Omental fat pad (tissue), 4 donors: ENCODE measurements around the gene NFE2L3. TPM values are rescaled to one million over a fixed set of nuclear protein-coding genes. Genes with fewer than 3 reads are reported as not detected.
"Not testable (repeated sequence)": the region's sequence is repeated elsewhere in the genome, so short reads cannot be mapped to it uniquely, and the experiment has no call there.

ENCODE experiments used
- ATAC-seq: fragments of 150-250 bp; one replicate; pipeline ENCODE4 v1.9.1; 2016; ENCODE audit warnings: mild to moderate bottlenecking, moderate library complexity; ENCODE audit not compliant: low FRiP score
- DNase-seq: peaks from one replicate; pipeline ENCODE4 v3.0.0-alpha.2; 2019; ENCODE audit warnings: low spot score
- total RNA-seq, 4 donors: library from RNA; depleted of rRNA; stranded (reverse); fragments of >200 nt; gene quantifications; one replicate each; pipeline ENCODE4 v1.1.0, GENCODE V29; 2016
- TF ChIP-seq, protein P1 (sequence below), 3 donors: fragments of 450-650 bp; IDR thresholded peaks; one replicate each; pipeline ENCODE4 v1.5.1; 2016 to 2017; ENCODE audit warnings: antibody characterized with exemption in 3 of 3, mild to moderate bottlenecking in 3 of 3, moderate library complexity in 2 of 3

Gene NFE2L3
- total RNA-seq, 4 donors from 2014 or later = 3.9 to 12.1 (median 5.3) TPM

DNA sequence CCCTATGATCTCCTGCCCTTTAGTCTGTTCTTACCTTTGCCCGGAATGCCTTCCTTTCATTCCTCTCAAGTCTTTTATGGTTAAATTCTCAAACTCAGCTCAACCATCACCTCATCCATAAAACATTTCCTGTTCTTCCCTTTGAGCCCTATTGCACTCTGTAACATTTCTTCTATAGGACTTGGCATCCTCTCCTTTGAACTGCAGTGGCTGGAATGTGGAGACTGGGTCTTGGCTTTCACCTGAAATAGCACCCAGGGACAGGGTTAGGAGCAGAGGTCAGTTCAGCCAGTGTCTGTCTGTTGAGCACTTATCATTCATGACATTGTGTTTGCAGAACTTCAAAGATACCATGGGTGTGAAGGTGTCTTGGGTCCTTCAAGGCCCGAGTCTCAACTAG, 7.2 kb downstream of the NFE2L3 start:
- DNase-seq = no peak
- ATAC-seq = no peak
- TF ChIP-seq, protein P1, sequence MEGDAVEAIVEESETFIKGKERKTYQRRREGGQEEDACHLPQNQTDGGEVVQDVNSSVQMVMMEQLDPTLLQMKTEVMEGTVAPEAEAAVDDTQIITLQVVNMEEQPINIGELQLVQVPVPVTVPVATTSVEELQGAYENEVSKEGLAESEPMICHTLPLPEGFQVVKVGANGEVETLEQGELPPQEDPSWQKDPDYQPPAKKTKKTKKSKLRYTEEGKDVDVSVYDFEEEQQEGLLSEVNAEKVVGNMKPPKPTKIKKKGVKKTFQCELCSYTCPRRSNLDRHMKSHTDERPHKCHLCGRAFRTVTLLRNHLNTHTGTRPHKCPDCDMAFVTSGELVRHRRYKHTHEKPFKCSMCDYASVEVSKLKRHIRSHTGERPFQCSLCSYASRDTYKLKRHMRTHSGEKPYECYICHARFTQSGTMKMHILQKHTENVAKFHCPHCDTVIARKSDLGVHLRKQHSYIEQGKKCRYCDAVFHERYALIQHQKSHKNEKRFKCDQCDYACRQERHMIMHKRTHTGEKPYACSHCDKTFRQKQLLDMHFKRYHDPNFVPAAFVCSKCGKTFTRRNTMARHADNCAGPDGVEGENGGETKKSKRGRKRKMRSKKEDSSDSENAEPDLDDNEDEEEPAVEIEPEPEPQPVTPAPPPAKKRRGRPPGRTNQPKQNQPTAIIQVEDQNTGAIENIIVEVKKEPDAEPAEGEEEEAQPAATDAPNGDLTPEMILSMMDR (IDR thresholded peaks at IDR 0.05) = no peak

DNA sequence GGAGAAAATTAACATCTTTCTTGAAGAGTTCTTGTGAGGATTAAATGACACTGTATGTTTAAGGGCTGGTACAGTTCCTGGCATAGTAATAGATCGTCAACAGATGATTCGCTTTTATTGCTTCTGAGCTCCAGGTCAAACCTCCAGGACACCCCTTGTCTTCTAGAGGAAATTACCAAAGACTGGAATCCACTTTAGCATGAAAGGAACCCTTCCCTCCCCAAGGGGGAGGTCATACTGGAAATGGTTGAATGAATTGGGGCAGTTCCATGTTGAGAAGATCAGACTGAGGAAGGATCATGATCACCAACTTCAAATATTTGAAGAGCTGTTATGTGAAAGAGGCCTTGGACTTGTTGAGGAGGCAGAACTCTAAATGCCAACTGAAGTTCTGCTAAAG, 8.9 kb downstream of the NFE2L3 start:
- no peak for DNase-seq
- ATAC-seq = no peak
- TF ChIP-seq, protein P1 (IDR thresholded peaks at IDR 0.05) = no peak

DNA sequence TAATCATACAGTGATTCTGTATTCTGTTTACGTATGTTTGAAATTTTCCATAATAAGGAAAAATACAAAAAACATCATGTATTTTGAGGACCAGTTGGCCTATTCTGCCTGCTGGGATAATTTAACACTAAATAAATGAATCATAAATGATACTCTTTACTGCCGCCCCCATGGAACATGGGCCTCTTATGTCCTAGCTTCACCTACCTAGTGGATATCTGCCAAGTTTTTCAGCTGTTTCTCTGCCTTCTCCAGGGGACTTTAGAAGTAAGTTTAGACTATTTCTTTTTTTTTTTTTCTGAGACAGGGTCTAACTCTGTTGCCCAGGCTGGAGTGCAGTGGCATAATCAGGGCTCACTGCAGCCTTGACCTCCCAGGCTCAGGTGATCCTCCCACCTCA, 10.4 kb downstream of the NFE2L3 start:
- ATAC-seq = no peak
- no peak for DNase-seq
- TF ChIP-seq, protein P1 (IDR thresholded peaks at IDR 0.05) = no peak

DNA sequence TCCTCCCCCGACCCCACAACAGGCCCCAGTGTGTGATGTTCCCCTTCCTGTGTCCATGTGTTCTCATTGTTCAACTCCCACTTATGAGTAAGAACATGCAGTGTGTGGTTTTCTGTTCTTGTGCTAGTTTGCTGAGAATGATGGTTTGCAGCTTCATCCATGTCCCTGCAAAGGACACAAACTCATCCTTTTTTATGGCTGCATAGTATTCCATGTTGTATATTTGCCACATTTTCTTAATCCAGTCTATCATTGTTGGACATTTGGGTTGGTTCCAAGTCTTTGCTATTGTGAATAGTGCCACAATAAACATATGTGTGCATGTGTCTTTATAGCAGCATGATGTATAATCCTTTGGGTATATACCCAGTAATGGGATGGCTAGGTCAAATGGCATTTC, 11.8 kb downstream of the NFE2L3 start:
- not testable (repeated sequence) for DNase-seq, ATAC-seq

DNA sequence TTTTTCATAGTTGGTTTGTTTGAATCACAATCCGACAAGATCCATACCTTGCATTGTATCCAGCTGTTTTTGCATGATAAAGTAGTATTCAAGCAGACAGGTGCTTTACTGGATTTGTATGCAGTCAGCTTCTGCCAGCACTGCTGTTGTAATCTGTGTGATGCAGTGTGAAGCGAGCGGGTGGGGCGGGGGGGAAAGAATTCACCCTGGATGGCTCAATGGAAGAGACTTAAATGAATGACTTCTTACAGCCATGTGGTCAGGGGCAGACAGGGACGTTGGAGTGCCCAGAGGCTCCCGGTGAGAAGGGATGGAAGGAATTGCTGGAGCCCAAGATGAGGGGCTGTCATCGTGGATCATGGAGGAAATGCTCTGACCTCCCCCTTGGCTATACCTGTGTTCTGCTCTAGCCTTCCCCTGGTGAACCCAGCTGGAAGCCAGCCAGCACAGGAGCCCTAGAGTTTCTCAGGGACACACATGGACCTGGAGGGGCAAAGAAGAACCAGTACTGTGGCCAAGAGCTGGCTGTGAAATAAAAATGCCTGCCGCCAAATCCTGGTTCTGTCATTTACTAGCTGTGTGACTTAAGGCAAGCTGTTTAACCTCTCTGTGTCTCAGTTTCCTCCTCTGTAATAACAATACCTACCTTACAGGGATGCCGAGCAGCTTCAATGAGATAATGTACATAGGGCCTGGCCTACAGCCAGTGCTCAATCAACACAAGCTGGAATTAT, 14.1 kb downstream of the NFE2L3 start:
- ATAC-seq = peak; percentile 28
- TF ChIP-seq, protein P1 (IDR thresholded peaks at IDR 0.05) = no peak
- no peak for DNase-seq

DNA sequence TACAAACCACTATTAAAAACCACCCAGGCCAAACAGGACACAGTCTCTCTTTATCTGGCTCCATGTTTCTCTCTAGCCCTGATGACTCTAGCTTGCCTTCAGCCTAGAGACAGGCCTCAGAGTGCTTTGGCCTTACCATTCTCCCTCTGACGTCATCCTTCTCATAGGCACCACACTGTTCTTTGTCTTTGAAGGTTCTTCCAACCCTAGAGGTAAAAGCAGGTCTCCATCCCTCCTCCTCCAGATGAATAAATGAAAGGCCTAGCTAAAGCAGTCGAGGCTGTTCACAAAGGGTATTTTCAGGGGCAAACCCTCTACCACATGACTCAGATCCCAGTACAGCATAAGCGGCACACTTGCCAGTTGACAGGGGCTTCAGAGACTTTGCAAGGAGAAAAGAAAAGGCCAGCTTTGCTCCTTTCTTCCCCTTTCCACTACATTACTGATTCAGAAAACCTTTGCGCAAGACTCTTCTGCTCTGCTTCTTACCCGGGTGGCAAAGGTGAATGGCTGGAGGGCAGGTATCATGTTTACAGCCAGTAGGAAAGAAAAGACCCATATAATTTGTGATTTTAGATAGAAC, 14.8 kb downstream of the NFE2L3 start:
- TF ChIP-seq, protein P1 (IDR thresholded peaks at IDR 0.05) = no peak
- ATAC-seq (no peak), DNase-seq (no peak)

DNA sequence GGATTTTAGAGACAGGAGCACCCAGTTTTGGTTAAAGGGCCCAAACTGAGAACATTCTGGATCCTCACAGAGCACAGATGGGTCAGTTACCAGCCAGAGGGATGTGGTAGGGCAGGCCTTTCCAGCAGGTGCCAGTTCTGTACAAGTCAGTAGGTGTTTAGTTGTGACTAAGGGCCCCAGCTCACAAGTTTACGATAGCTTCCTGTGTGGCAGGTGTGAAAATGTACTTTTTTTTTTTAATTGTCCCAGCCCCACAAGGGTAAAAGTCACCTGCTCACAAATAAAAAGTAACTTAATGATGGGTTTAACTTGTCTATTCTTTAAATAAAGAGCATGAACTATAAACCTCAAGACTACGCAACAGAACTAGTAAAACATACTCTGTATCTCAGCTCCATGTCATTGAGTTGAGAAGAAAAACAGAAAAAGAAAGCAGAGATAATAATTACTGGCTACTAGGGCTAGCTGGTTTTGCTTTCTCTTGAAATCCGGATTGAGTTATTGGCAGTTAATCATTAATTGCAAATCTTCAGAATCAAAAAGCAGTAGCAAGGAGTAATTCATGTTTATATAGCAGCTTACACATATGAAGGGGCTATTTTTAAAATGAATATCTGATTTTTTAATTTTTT, 15.4 kb downstream of the NFE2L3 start:
- TF ChIP-seq, protein P1 (IDR thresholded peaks at IDR 0.05) = no peak
- ATAC-seq (no peak), DNase-seq (no peak)
